ENCODE measurements around the gene HCRTR1.

GRCh38 chr1:31626223-31627207 is 9.0 kb downstream of the HCRTR1 start:
- TF ChIP-seq CTCF (IDR thresholded peaks at IDR 0.05), result no peak
- TF ChIP-seq POLR2AphosphoS5 (IDR thresholded peaks at IDR 0.05; ENCODE audit: low read depth, low read length), result no peak
- no peak for TF ChIP-seq TCF12 (IDR thresholded peaks at IDR 0.05)
- TF ChIP-seq TEAD4 (IDR thresholded peaks at IDR 0.05; ENCODE audit: borderline replicate concordance, insufficient read depth), result no peak
- TF ChIP-seq, protein P1, sequence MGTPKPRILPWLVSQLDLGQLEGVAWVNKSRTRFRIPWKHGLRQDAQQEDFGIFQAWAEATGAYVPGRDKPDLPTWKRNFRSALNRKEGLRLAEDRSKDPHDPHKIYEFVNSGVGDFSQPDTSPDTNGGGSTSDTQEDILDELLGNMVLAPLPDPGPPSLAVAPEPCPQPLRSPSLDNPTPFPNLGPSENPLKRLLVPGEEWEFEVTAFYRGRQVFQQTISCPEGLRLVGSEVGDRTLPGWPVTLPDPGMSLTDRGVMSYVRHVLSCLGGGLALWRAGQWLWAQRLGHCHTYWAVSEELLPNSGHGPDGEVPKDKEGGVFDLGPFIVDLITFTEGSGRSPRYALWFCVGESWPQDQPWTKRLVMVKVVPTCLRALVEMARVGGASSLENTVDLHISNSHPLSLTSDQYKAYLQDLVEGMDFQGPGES (IDR thresholded peaks at IDR 0.05; ENCODE audit: low read depth, low read length), result no peak
- TF ChIP-seq NFIC (IDR thresholded peaks at IDR 0.05; ENCODE audit: borderline replicate concordance), result no peak
- no peak for TF ChIP-seq RXRA (IDR thresholded peaks at IDR 0.05; ENCODE audit: borderline replicate concordance, low read depth)
- TF ChIP-seq JUND (IDR thresholded peaks at IDR 0.05), result no peak
- TF ChIP-seq EP300 (IDR thresholded peaks at IDR 0.05; ENCODE audit: borderline replicate concordance in 1 of 2, low read depth in 1 of 2, low read length in 1 of 2), result no peak
